ENCODE results near the gene CDH22.

CDH22 gene

DNA sequence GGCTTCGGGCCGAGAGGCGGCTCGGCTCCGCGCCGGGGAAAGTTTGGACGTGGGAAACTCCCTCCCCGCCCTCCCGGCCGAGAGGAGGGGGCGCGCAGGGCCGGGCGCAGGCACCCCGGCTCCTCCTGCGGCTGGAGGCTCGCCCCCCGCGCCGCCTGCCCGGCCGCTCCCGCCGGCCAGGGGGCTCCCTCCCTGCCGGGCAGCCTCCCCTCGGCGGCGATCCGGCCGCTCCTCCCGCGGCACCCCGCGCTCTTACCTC lies 370 bp downstream of the CDH22 start:
- Histone ChIP-seq H3K36me3 (no peaks in the 10 kb centered on the region), H3K4me1 (ENCODE audit: control insufficient read depth in 1 of 2, insufficient read depth in 1 of 2, low read depth in 1 of 2, low read length in 1 of 2) (peaks cover 12 to 22% of the 10 kb centered on the region in 2 experiments), H3K4me3 (ENCODE audit: low read depth in 1 of 2, low read length in 1 of 2) (peak overlapping the region; percentile 25 to 45), H3K27me3 (peaks cover 100% of the 10 kb centered on the region), H3K9me3 (no peaks in the 10 kb centered on the region), H3K27ac (no peak overlapping the region)
- TF ChIP-seq, protein P1, sequence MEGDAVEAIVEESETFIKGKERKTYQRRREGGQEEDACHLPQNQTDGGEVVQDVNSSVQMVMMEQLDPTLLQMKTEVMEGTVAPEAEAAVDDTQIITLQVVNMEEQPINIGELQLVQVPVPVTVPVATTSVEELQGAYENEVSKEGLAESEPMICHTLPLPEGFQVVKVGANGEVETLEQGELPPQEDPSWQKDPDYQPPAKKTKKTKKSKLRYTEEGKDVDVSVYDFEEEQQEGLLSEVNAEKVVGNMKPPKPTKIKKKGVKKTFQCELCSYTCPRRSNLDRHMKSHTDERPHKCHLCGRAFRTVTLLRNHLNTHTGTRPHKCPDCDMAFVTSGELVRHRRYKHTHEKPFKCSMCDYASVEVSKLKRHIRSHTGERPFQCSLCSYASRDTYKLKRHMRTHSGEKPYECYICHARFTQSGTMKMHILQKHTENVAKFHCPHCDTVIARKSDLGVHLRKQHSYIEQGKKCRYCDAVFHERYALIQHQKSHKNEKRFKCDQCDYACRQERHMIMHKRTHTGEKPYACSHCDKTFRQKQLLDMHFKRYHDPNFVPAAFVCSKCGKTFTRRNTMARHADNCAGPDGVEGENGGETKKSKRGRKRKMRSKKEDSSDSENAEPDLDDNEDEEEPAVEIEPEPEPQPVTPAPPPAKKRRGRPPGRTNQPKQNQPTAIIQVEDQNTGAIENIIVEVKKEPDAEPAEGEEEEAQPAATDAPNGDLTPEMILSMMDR (IDR thresholded peaks at IDR 0.05) = no peak

- H3K27me3 ChIP-seq = peaks cover 99% of the 10 kb centered on the region
- H3K4me1 ChIP-seq (ENCODE audit: control insufficient read depth in 1 of 2, insufficient read depth in 1 of 2, low read depth in 1 of 2, low read length in 1 of 2) = peaks cover 12 to 22% of the 10 kb centered on the region in 2 experiments
- TF ChIP-seq, protein P1 (IDR thresholded peaks at IDR 0.05) = peak; percentile 55
- H3K36me3 ChIP-seq = no peaks in the 10 kb centered on the region
- no peak overlapping the region for H3K27ac ChIP-seq
- H3K4me3 ChIP-seq (ENCODE audit: low read depth in 1 of 2, low read length in 1 of 2) = peak overlapping the region; percentile 20 to 45
- H3K9me3 ChIP-seq = no peaks in the 10 kb centered on the region
Observed at GRCh38 chr20:46307139-46307998, 929 bp downstream of the CDH22 start.

- peaks cover 99% of the 10 kb centered on the region for H3K27me3 ChIP-seq
Observed at GRCh38 chr20:46306743-46307138, 1.6 kb downstream of the CDH22 start.

GRCh38 chr20:46305973-46306360 lies 2.3 kb downstream of the CDH22 start:
- Histone ChIP-seq H3K36me3 (no peaks in the 10 kb centered on the region), H3K9me3 (no peaks in the 10 kb centered on the region), H3K4me3 (ENCODE audit: low read depth in 1 of 2, low read length in 1 of 2) (no peak overlapping the region), H3K27me3 (peaks cover 94% of the 10 kb centered on the region), H3K4me1 (ENCODE audit: control insufficient read depth in 1 of 2, insufficient read depth in 1 of 2, low read depth in 1 of 2, low read length in 1 of 2) (peaks cover 12 to 22% of the 10 kb centered on the region in 2 experiments), H3K27ac (no peak overlapping the region)
- TF ChIP-seq, protein P1 (IDR thresholded peaks at IDR 0.05) = no peak

More at GRCh38 chr20:46306743-46307138, 1.6 kb downstream of the CDH22 start:
- no peaks in the 10 kb centered on the region for H3K9me3 ChIP-seq
- peak overlapping the region in 1 of 2 experiments; percentile 45 for H3K4me3 ChIP-seq (ENCODE audit: low read depth in 1 of 2, low read length in 1 of 2)
- TF ChIP-seq, protein P1 (IDR thresholded peaks at IDR 0.05) = no peak
- H3K4me1 ChIP-seq (ENCODE audit: control insufficient read depth in 1 of 2, insufficient read depth in 1 of 2, low read depth in 1 of 2, low read length in 1 of 2) = peaks cover 12 to 22% of the 10 kb centered on the region in 2 experiments
- H3K36me3 ChIP-seq = no peaks in the 10 kb centered on the region
- H3K27ac ChIP-seq = no peak overlapping the region

DNA sequence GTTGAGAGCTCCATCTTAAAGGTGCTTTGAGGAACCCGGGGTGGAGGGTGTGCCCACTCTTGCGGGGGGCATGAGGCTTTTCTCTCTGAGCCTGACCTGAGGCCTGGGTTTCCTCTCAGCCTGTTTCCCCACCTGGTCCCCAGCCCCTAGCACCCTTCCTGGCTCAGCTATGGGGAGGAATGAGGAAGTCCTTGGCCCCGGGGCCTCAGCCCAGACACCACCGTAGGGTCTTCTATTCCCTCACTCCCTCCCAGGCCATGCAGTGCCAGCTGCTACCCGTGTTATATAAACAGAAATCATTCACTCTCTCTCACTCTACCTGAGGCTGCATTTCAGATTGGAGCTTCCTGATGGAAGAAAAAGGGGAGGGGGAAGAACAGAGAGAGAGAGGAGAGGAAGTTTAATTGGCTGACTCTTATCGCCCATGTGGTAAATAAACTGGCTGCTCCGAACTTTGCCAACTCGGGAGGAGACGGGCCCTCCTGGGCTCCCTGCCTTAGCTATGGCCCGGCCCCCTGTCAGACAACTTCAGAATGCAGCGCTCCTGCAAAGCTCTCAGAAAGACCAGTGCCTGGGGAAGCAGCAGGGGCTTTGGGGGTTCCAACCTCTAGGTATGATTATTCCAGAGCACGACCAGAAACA lies 2.8 kb downstream of the CDH22 start:
- no peak overlapping the region for H3K27ac ChIP-seq
- no peaks in the 10 kb centered on the region for H3K9me3 ChIP-seq
- H3K4me3 ChIP-seq (ENCODE audit: low read depth in 1 of 2, low read length in 1 of 2) = no peak overlapping the region
- H3K27me3 ChIP-seq = peaks cover 91% of the 10 kb centered on the region
- TF ChIP-seq, protein P1 (IDR thresholded peaks at IDR 0.05) = no peak
- no peaks in the 10 kb centered on the region for H3K36me3 ChIP-seq
- peaks cover 12 to 22% of the 10 kb centered on the region in 2 experiments for H3K4me1 ChIP-seq (ENCODE audit: control insufficient read depth in 1 of 2, insufficient read depth in 1 of 2, low read depth in 1 of 2, low read length in 1 of 2)

Data from neutrophil (primary cell).